GM12892 (cell line): ENCODE measurements around the gene RASGRP1.

Source experiments
- POLR2A ChIP-seq: IDR thresholded peaks from 2 replicates; pipeline ENCODE4 v1.6.1; 2011; ENCODE audit warnings: low read depth, low read length, control low read depth
- POLR2AphosphoS5 ChIP-seq: IDR thresholded peaks from 2 replicates; pipeline ENCODE4 v1.6.1; 2011; ENCODE audit warnings: low read depth, low read length, control low read depth

DNA sequence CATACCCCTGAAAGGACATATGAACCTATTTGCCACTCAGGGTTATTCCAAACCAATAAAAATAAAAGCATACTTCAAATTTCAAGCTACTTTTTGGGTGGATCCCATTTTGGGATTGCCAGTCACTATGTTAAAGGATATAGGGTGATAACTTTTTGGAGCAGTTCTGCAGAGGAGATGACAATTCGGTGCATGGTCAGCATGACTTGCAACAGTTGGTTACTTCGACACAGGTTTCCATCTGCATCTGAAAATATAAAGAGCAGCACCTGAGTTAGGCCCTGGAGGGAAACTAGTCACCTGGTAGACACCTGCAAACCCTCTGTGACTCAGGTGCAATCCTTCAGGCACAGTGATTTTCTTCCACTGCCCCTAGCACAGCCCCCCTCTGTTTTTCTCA lies 38.5 kb downstream of the RASGRP1 start:
- TF ChIP-seq POLR2A: no peak
- no peak for TF ChIP-seq POLR2AphosphoS5
